ENCODE results near the gene CENPU. TPM values are rescaled to one million over a fixed set of nuclear protein-coding genes. Genes with fewer than 3 reads are reported as not detected.

Gene CENPU
- total and polyA plus RNA-seq, 8 donors, result 0.60 to 2.9 (median 1.1) TPM

- no peaks in the 10 kb centered on the region for H3K4me1 ChIP-seq
- intact Hi-C loops (cut with DNase I), result no loop called here
- H3K27me3 ChIP-seq, result no peaks in the 10 kb centered on the region
- H3K9me3 ChIP-seq, result no peaks in the 10 kb centered on the region
- H3K4me3 ChIP-seq, result no peak overlapping the region
- ATAC-seq, result no peak
- no peak for TF ChIP-seq CTCF (IDR thresholded peaks at IDR 0.05)
- H3K27ac ChIP-seq, result no peak overlapping the region
- DNase-seq, result no peak
- H3K36me3 ChIP-seq, result no peaks in the 10 kb centered on the region
- FAIRE-seq, result no peak
Measured at GRCh38 chr4:184721254-184721653, 12.6 kb downstream of the CENPU start.

GRCh38 chr4:184719407-184719806 is 14.5 kb downstream of the CENPU start:
- H3K36me3 ChIP-seq, result no peaks in the 10 kb centered on the region
- H3K4me3 ChIP-seq, result no peak overlapping the region
- H3K4me1 ChIP-seq, result no peaks in the 10 kb centered on the region
- H3K27me3 ChIP-seq, result no peaks in the 10 kb centered on the region
- no peak for ATAC-seq
- DNase-seq, result no peak
- H3K9me3 ChIP-seq, result no peaks in the 10 kb centered on the region
- intact Hi-C loops (cut with DNase I), result no loop called here
- 93 to 96% methylated on average over 3 of the region's 3 CpGs for WGBS, 2 donors
- no peak for FAIRE-seq
- TF ChIP-seq CTCF (IDR thresholded peaks at IDR 0.05), result no peak
- no peak overlapping the region for H3K27ac ChIP-seq

- Histone ChIP-seq H3K27ac (no peak overlapping the region), H3K4me1 (no peaks in the 10 kb centered on the region), H3K4me3 (no peak overlapping the region), H3K9me3 (no peaks in the 10 kb centered on the region), H3K36me3 (no peaks in the 10 kb centered on the region), H3K27me3 (no peaks in the 10 kb centered on the region)
- ATAC-seq (no peak), DNase-seq (no peak), FAIRE-seq (no peak)
- intact Hi-C loops (cut with DNase I), result no loop called here
- TF ChIP-seq CTCF (IDR thresholded peaks at IDR 0.05), result no peak
- 91 to 92% methylated on average over 4 of the region's 4 CpGs for WGBS, 2 donors
Measured at GRCh38 chr4:184715526-184715925, 18.4 kb downstream of the CENPU start.

GRCh38 chr4:184713887-184714286 is 20.0 kb downstream of the CENPU start:
- ATAC-seq, result no peak

GRCh38 chr4:184712322-184712721 is 21.6 kb downstream of the CENPU start:
- Histone ChIP-seq H3K4me1 (no peaks in the 10 kb centered on the region), H3K27ac (no peak overlapping the region), H3K9me3 (no peaks in the 10 kb centered on the region), H3K4me3 (no peak overlapping the region), H3K36me3 (no peaks in the 10 kb centered on the region), H3K27me3 (no peaks in the 10 kb centered on the region)
- FAIRE-seq (no peak), DNase-seq (no peak), ATAC-seq (no peak)
- intact Hi-C loops (cut with DNase I), result no loop called here
- TF ChIP-seq CTCF (IDR thresholded peaks at IDR 0.05), result no peak

More at GRCh38 chr4:184713887-184714286, 20.0 kb downstream of the CENPU start:
- no peak for DNase-seq
- no peak for FAIRE-seq
- Histone ChIP-seq H3K27ac (no peak overlapping the region), H3K36me3 (no peaks in the 10 kb centered on the region), H3K4me3 (no peak overlapping the region), H3K9me3 (no peaks in the 10 kb centered on the region), H3K27me3 (no peaks in the 10 kb centered on the region), H3K4me1 (no peaks in the 10 kb centered on the region)
- 48 to 96% methylated on average over 2 of the region's 2 CpGs for WGBS, 2 donors
- no peak for TF ChIP-seq CTCF (IDR thresholded peaks at IDR 0.05)
- intact Hi-C loops (cut with DNase I), result no loop called here

Data from pancreas (tissue), 10 donors.